ENCODE data around the gene CD300A.
"Not testable (repeated sequence)": the region's sequence is repeated elsewhere in the genome, so short reads cannot be mapped to it uniquely, and the experiment has no call there.

DNA sequence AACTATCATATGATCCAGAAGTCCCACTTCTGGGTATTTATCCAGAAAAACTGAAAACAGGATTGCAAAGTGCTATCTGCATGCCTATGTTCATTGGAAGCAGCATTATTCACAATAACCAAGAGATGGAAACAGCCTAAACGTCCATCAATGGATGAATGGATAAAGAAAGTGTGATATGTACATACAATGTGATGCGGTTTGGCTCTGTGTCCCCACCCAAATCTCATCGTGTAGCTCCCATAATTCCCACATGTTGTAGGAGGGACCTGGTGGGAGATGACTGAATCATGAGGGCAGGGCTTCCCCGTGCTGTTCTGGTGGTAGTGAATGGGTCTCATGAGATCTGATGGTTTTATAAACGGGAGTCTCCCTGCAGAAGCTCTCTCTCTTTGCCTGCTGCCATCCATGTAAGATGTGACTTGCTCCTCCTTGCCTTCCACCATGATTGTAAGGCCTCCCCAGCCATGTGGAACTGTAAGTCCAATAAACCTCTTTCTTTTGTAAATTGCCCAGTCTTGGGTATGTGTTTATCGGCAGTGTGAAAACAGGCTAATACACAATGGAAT lies 52.1 kb downstream of the CD300A start:
- TF ChIP-seq, protein P1, sequence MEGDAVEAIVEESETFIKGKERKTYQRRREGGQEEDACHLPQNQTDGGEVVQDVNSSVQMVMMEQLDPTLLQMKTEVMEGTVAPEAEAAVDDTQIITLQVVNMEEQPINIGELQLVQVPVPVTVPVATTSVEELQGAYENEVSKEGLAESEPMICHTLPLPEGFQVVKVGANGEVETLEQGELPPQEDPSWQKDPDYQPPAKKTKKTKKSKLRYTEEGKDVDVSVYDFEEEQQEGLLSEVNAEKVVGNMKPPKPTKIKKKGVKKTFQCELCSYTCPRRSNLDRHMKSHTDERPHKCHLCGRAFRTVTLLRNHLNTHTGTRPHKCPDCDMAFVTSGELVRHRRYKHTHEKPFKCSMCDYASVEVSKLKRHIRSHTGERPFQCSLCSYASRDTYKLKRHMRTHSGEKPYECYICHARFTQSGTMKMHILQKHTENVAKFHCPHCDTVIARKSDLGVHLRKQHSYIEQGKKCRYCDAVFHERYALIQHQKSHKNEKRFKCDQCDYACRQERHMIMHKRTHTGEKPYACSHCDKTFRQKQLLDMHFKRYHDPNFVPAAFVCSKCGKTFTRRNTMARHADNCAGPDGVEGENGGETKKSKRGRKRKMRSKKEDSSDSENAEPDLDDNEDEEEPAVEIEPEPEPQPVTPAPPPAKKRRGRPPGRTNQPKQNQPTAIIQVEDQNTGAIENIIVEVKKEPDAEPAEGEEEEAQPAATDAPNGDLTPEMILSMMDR (IDR thresholded peaks at IDR 0.05) = not testable (repeated sequence)
- TF ChIP-seq POLR2A (IDR thresholded peaks at IDR 0.05) = not testable (repeated sequence)

Data from body of pancreas (tissue), 4 donors.